ENCODE measurements around the gene DPPA2.

Gene DPPA2

DNA sequence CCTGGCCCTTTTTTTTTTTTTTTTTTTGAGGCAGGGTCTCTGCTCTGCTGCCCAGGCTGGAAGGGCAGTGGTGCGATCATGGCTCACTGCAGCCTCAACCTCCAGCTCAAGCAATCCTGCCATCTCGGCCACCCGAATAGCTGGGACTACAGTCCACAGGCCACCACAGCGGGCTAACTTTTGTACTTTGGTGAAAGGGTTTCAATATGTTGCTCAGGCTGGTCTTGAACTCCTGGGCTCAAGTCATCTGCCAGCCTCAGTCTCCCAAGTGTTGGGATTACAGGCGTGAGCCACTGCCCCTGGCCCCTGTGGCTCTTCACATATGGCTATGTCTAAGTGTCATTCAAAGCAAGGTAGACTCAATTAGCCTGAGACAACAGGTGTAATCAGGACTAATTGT, 8.8 kb upstream of the DPPA2 start:
- no peak for DNase-seq

DNA sequence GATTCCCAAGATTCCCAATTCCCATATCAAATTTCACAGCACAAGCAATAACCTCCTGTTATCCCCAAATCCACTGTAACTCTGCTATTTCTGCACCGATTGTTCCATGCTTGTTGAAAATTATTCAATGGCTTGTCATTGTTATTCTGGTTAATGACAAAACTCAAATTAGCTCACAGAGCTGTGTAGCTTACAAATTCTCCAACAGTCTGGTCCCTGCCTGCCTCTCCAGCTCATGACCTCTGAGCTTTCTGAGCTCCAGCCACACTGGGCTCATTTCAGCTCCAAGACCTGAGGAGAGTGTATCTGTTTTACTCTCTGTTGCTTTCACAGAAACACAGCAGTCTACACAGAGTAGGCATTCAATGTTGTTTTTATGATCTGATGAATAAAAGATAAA, 3.3 kb downstream of the DPPA2 start:
- DNase-seq: no peak

DNA sequence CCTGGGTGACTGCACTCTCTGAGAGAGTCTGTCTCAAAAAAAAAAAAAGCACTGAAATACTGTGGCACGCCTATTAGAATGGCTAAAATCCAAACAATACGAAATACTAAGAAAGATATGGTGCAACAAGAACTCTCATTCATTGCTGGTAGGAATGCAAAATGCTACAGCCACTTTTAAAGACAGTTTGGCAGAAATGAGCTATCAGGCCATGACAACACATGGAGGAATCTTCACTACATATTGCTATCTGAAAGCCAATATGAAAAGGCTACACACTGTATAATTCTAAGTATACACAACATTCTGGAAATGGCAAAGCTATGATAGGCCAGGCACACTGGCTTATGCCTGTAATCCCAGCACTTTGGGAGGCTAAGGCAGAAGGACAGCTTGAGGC, 18.8 kb downstream of the DPPA2 start:
- DNase-seq: no peak

DNA sequence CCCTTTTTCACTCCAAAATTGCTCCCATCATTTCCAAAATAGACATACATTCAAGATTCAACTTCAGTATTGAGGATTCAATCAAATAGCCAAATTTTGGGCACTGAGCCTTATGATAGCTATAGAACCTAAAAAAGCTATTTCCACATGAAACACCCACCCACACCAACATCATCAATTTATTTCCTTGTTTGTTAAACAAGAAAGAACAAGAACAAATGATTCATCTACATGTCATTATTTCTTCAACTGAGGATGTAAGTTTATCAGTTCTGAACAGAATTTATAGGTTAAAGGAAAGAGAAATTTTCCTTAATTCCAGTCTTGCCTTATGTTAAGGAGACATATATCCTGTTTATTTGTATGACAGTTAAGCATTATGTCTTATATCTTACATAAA, 32.2 kb downstream of the DPPA2 start:
- DNase-seq: no peak

DNA sequence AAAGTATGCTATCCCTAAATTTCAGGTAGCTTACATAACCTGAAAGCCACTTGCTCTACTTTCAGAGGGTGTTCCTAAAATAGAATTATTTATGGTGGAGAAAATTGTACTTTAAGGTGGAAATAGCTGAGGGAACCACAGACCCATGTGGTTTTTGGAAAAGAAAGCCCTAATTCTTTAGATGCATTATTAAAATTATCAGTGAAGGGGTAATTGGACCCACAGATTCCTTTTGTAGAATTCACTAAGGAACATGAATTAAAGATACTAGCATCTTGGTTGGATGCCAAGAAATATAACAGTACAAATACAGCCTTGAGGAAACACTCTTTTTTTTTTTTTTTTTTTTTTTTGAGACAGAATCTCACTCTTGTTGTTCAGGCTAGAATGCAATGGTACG, 37.8 kb downstream of the DPPA2 start:
- DNase-seq: no peak

DNA sequence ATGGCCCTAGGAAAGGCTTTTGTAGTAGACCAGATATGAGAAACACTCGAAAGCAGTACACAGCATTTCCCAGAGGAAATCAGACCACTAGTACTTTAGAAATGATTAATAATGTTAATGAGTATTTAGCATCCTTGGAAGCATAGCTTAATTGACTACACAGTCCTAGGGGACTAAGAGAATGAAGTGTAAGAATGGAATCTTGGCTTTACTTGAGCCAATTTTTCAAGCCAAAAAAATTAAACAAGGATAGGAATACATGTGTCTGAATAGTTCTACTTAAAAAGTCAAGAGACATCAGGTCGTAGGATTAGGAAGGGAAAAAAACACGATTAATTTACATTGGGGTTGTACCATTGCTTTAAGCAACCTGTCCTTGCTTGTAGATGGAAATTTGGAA, 38.2 kb downstream of the DPPA2 start:
- DNase-seq: no peak

DNA sequence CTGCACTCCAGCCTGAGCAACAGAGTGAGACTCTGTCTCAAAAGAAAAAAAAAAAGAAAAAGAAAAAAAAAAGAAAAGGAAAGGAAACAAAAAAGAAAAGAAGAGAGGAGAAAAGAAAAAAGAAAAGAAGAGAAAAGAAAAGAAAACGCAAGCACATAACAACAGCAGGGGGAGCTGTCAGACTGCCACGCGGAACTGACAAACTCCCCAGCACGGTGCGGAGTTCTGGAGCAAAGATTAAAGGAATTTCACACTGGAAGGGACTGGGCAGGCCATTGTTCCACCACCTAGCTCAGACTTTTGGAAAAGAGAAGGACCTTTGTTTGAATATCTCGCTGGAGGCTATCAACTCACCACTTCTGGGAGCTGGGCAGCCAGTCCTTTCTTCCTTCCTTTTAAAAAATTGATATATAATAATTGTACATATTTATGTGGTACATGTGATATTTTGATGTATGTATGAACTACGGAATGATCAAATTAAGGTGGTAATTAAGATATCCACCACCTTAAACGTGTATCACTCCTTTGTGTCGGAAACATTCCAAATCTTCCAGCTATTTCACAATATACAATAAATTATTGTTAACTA, 40.5 kb downstream of the DPPA2 start:
- peak; percentile 41 for DNase-seq

DNA sequence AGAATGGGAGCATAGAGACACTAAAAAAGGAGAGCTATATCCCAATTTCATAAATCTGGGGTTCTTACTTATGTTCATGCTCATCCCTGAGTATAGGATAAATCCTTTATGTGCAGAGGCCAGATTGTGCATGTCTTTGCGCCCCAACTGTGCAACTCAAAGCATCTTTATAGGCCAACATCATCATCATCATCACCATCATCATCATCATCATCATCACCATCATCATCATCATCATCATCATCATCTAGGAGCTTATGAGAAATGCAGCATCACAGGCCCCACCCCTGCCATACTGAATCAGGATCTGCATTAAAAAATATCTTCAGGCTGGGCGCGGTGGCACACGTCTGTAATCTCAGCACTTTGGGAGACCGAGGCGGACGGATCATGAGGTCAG, 45.5 kb downstream of the DPPA2 start:
- DNase-seq: no peak

DNA sequence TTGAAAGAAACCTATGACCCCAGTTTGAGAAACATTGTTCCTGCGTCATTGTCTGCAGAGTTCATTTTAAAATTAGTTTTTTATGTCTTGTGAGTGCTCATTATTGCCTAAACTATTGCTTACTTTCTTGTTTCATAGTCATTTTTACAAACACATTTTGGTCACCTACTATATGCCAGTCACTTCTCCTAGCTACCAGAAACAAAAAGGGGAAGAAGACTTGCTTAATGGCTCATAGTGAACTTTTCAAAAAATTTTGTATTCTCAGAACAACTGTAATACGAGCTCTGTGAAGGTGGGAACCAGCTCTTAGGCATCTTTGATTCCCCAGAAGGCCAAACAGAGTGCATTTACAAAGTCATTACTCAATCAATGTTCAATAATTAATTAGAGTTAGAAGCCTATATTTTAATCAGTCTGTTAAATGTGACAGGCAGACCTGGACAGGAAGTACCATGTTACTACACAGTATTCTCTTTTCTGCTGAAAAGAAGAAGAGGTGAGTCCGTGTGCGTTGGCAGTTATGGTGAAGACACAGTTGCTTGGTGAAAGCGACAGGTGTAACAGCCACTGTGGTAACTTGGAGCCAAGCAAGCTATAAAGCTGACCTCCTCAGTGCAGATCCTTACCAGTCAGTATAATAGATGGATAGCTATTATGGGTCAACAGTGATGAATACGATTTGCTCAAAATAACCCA, 46.6 kb downstream of the DPPA2 start:
- no peak for DNase-seq

DNA sequence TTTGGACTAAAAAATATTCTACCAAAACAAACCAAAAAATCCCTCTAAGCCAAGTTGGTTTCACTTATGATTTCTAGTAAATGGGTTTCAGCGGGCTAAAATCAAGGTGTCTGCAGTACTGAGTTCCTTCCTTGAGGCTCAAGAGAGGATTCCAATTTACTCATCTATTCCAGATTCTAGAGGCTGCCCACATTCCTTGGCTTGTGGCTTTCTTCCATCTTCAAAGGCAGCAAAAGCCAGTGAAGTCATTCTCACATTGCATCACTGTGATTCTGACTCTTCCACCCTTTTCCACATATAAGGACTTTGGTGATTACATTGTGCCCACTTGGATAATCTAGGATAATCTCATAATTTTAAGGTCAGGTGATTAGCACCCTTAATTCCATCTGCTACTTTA, 48.1 kb downstream of the DPPA2 start:
- DNase-seq: no peak

DNA sequence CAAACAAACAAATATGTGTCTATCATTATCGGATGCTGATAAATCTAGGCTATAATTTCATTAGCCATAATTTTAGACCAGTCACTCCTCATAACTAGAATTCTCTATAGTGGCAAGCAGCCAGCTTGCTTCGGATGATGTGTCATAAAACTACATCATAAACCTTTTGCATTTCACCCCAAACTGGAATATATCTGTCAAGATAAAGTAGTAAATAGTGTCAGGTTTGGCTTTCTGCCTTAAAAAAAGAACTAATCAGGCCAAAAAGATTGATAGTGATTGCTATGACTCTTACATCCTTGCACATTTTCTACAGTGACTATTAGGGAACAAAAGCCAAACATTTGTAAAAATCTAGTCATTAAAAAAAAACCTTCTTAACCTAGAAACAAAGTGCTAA, 51.0 kb downstream of the DPPA2 start:
- DNase-seq: no peak

DNA sequence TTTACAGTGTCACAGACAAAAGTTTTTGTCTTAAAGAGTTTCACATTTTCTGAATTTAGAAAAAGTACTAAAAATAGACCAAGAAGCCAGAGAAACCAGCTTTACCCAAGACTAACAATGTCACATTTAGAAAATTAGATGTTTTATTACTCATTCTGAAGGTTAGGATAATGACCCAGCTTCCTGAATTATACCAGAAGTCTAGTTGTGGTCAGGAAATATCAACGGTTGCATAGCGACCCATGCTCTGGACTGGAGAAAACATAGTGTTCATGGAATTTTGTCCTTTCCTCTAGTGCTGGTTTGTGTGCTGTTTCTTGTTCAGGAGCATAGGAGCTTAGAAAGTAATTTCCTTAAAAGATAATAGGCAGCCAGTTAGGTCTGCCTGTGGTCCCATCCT, 59.0 kb downstream of the DPPA2 start:
- DNase-seq: peak; percentile 66

DNA sequence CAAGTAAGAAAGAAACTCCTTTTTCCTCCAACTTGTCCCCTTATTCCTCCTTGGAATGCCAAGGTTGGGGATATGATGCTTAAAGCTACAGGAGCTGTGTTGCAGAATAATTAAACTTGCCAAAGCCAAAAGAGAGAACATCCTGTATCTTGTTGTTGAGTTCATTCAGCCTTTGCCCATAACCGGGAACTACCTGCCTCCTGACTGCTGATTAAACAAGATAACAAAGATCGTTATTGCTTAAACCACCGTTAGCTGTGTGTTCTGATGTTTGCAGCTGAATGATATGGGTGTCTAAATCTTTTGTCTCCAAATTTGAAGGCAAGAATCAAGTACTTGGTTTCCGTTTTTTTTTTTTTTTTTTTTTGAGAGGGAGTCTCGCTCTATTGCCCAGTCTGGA, 61.5 kb downstream of the DPPA2 start:
- no peak for DNase-seq

DNA sequence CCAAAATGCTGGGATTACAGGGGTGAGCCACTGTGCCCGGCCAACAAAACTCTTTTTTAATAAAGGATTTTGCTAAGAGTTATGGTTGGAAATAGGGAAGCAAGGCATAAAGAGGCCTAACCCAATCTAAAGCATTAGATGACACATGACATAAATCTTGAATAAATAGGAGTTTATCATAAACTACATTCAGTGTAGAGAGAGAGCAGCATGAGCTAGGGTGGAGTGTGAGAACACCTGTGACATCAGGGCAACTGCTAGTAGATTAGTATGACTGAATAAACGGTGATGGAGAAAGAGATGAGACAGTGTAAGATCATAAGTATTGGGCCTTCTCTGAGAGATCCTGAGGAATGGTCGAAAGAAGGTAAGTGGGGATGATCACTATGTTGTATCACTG, 63.7 kb downstream of the DPPA2 start:
- DNase-seq: no peak
